Raji (cell line): Measurements from ENCODE around the gene KRTAP4-7.
"Not testable (repeated sequence)": the region's sequence is repeated elsewhere in the genome, so short reads cannot be mapped to it uniquely, and the experiment has no call there.

Experiments
- POLR2A ChIP-seq: IDR thresholded peaks from 2 replicates; pipeline ENCODE4 v1.6.1; 2011; ENCODE audit warnings: low read depth, low read length, control low read depth; ENCODE audit not compliant: insufficient read depth

KRTAP4-7 gene

DNA sequence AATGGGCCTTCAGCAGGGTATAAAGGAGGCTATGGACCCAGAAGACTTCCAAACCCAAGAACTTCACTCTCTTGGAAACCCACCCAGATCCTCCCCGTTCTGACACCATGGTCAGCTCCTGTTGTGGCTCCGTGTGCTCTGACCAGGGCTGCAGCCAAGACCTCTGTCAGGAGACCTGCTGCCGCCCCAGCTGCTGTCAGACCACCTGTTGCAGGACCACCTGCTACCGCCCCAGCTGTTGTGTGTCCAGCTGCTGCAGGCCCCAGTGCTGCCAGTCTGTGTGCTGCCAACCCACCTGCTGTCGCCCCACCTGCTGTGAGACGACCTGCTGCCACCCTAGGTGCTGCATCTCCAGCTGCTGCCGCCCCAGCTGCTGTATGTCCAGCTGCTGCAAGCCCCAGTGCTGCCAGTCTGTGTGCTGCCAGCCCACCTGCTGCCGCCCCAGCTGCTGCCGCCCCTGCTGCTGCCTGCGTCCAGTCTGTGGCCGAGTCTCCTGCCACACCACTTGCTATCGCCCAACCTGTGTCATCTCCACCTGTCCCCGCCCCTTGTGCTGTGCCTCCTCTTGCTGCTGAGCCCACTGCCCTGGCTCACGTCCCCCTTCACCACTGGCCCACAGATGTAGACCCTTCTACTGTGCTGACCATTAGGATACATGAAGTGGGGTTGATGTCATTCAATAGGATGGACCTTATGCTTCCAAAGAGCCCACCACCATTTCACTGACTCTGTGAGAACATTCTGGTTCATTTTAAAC is at the start of gene KRTAP4-7:
KRTAP4-7 (plus strand) TSS at position 51 of the 757 bp plus-strand sequence; CDS start at position 108, 57 bp downstream.
- TF ChIP-seq POLR2A = not testable (repeated sequence)

DNA sequence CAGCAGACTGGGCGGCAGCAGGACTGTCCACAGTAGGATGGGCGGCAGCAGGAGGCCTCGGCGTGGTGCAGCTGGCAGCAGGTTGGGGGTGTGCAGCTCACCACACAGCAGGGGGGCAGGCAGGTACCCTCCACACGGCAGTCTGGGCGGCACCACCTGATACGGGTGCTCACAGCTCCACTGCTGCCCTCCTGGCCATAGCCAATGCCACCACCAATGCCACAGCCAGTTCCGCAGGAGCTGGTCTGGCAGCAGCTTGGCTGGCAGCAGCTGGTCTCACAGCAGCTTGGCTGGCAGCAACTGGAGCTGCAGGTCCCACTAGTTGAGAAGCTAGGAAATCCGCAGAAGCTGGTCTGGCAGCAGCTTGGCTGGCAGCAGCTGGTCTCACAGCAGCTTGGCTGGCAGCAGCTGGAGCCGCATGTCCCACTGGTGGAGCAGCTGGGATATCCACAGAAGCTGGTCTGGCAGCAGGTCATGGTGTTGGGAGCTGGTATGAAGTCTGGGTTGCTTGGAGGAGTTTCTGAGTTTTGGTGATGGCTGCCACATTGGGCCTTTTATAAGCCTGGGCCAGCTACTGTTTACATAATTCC is 49.5 kb upstream of the KRTAP4-7 start, which contains the start of gene KRTAP1-3:
KRTAP1-3 (minus strand) TSS at position 529 of the 590 bp plus-strand sequence; CDS start at position 476, 53 bp downstream.
- not testable (repeated sequence) for TF ChIP-seq POLR2A

DNA sequence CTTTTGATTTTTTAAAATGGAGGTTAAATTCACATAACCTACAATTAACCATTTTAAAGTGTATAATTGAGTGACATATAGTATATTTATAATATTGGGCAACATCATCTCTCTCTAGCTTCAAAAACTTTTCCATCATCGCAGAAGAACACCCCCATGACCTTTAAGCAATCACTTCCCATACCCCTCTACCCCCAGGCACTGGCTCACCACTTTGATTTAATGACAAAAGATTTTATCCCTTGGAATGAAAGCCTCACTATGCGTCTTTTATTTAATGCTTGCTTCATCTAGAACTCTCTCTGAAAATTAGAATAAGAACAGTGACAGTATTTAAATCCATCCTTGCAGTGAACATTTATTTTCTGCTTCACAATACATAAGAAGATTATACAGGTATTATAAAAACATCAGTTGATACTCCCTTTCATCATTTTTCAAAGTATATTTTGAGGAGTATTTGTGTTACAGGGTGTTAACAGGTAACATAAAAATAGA is 46.0 kb upstream of the KRTAP4-7 start:
- TF ChIP-seq POLR2A = no peak

DNA sequence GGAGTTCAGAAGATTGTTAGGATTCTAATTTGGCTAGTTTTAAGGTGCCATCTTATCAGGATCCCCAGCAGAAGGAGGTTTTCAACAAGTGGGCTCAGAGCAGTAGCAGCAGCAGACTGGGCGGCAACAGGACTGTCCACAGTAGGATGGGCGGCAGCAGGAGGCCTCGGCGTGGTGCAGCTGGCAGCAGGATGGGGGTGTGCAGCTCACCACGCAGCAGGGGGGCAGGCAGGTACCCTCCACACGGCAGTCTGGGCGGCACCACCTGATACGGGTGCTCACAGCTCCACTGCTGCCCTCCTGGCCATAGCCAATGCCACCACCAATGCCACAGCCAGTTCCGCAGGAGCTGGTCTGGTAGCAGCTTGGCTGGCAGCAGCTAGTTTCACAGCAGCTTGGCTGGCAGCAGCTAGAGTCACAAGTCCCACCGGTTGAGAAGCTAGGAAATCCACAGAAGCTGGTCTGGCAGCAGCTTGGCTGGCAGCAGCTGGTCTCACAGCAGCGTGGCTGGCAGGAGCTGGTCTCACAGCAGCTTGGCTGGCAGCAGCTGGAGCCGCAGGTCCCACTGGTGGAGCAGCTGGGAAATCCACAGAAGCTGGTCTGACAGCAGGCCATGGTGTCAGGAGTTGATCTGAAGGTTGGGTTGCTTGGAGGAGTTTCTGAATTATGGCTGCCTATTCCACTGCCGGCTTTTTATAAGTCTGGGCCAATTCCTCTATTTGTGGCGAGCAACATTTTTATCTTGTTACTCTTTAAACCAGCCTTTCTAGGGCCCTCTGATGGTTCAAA is 43.0 kb upstream of the KRTAP4-7 start, which contains the start of gene KRTAP1-1:
KRTAP1-1 (minus strand) TSS at position 668 of the 789 bp plus-strand sequence; CDS start at position 615, 53 bp downstream.
- TF ChIP-seq POLR2A = not testable (repeated sequence)

DNA sequence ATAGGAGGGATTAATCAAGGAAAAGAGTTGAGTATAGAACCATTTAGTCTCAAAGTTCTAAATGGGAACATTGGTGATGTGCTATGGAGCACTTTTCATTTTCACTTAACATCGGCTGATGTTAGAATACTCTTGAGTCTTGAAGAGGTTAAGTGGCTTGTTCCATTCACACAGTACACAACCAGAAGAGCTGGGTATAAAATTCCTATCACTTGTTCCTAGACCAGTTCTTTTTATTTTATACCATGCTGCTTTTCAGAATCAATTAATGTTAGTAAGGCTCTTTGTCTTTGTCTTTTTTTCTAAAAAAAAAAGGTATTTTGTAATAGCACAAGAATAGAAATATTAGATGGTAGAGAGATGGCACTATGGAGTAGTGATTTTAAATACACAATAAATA is 41.0 kb upstream of the KRTAP4-7 start:
- no peak for TF ChIP-seq POLR2A

DNA sequence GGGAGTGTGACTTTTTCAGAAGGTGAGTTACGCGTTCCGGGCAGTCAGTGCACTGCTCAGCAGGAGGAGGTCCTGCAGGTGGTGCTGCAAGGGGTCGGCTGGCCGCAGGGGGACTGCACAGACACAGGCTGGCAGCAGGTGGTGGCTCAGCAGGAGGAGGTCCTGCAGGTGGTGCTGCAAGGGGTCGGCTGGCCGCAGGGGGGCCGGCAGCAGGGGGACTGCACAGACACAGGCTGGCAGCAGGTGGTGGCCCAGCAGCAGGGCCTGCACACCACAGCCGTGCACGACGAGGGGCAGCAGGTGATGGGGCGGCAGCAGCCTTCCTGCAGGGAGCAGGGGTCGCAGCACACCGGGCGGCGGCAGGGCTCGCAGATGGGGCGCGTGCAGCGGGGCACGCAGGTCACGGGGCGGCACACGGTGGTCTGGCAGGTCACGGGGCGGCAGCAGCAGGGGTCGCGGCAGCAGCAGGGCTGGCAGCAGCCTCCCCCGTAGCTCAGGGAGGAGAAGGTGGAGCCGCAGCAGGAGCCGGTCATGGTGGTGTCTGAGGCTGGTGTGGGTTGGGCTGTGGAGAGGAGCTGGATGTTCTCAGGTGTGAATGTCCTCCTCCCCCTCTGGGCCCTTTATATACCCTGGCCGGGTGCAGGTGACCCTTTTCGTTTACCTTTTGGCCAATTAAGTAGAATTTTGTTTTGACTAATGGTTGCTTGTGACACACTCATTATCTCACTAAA is 37.0 kb upstream of the KRTAP4-7 start, which contains the start of gene KRTAP2-1:
KRTAP2-1 (minus strand) TSS at position 582 of the 731 bp plus-strand sequence; CDS start at position 533, 49 bp downstream.
- TF ChIP-seq POLR2A = not testable (repeated sequence)

DNA sequence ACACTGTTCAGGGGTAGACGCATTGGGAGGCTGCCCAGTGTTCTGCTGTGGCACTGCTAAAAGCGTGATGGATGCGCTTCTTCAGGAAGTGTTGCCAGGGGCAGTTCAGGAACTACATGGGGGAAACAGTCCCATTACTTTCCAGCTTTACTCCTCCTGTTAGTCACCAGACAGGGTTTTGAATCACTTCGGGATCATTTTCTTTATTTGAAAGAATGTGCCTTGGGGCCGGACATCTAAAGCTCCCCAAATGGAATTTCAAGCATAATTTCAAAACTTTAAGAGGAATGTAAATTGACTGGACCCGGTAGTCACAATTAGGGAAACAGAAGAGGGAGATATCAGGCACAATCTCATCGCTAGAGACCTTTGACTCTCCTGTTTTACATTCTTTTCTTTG is 35.5 kb upstream of the KRTAP4-7 start:
- TF ChIP-seq POLR2A = no peak

DNA sequence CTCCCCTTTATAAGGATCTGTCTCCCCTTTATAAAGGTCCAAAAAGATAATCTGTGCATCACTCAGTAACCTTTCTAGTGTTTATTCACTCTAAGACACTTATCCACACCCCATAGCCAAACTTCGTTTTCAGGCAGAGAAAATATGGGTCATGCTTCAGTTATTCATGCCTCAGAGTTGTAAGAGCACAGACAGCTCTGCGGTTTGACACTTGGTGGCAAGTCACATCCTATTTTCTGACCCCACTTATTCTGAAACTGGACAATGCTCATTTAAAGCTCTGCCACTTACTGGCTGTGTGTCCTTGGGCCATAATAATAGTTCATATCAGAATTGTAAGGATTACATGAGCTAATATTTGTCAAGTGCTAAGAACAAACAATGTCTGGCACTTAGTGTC is 34.8 kb upstream of the KRTAP4-7 start:
- no peak for TF ChIP-seq POLR2A

DNA sequence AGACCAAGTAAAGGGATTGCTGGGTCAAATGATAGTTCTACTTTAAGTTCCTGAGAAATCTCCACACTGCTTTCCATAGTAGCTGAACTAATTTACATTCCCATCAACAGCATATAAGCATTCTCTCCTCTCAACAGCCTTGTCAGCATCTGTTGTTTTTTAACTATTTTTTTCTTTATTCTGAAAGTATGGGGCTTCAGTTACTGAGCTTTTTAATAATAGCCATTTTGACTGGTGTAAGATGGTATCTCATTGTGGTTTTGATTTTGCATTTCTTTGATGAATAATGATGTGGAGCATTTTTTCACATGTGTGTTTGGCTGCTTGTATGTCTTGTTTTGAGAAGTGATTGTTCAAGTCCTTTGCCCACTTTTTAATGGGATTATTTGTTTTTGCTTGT is 31.4 kb upstream of the KRTAP4-7 start:
- no peak for TF ChIP-seq POLR2A

DNA sequence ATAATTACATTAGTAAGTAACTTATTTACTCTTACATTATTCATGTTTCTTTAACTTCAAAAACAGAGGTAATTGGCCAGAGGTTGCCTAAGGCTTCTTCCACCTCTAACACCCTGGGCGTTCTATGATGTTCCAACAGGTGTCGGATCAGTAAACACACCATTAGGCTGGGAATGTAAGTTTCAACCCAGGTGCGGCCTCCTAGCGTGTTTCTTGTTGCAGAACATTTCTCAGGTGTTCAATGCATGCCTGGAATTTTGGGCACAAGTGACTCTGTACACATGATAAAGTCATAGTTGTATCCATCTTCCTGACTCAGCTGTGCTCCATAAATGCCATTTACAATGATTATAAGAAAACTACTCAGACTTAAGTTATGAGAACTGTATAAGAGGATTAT is 29.9 kb upstream of the KRTAP4-7 start:
- TF ChIP-seq POLR2A = no peak

DNA sequence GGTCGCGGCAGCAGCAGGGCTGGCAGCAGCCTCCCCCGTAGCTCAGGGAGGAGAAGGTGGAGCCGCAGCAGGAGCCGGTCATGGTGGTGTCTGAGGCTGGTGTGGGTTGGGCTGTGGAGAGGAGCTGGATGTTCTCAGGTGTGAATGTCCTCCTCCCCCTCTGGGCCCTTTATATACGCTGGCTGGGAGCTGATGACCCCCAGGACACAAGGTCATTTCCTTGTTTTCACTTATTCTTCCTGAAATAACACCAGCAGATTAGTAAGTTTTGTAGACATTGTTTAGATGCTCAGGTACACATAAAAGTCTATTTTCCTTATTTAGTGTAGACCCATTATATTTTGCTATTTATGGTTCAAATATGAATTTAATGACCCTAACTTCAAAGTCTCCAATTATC is 28.8 kb upstream of the KRTAP4-7 start, which contains the start of gene KRTAP2-2:
KRTAP2-2 (minus strand) TSS at position 101 of the 400 bp plus-strand sequence; CDS start at position 82, 19 bp downstream.
- not testable (repeated sequence) for TF ChIP-seq POLR2A

DNA sequence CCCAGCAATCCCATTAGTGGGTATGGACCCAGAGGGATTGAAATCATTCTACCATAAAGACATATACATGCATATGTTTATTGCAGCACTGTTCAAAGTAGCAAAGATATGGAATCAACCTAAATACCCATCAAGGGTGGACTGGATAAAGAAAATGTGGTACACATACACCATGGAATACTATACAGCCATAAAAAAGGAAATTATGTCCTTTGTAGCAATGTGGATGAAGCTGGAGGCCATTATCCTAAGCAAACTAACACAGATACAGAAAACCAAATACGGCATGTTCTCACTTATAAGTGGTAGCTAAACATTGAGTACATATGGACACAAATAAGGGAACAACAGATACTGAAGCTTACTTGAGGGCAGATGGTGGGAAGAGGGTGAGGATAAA is 26.4 kb upstream of the KRTAP4-7 start:
- TF ChIP-seq POLR2A = no peak

DNA sequence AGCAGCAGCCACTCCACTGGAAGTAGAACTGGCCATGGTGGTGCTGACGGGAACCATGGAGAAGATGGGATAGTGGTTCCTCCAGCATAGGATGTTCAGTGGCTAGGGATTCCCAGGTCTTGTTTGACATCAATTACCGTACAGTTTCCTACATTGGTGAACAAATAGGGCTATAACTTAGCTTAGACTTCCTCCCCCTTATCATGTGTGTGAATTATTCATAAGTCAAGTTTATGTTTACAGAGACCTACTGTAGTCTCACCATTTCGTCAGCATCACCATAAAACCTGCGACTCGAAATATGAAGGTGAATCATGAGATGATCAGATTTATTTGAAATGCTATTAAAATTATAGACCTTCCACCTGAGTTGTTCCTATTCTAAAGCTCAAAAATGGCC is 25.2 kb upstream of the KRTAP4-7 start:
- TF ChIP-seq POLR2A = no peak

DNA sequence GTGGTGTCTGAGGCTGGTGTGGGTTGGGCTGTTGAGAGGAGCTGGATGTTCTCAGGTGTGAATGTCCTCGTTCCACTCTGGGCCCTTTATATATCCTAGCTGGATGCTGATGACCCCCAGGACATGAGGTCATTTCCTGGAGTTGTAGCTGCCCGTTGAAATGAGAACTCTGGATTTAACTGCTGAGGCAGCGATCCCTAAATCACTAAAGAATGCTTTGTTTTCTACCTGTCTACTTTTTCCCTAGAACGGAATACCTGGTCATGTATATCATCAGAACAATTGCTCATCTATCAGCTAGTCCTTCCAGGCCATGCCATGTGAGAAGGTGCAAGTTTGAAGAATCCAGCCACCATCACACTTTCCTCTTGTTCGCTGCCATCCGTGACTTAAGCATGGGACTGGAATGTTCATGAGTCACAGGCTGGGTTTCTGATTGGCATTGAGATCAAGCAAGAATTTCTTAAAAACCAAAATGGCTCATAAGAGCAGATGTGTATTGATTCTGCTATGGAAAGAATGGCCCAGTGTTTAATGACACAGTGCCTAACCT is 23.8 kb upstream of the KRTAP4-7 start, which contains the start of gene KRTAP2-3:
KRTAP2-3 (minus strand) TSS at position 63 of the 553 bp plus-strand sequence. CDS start 64 bp downstream, outside the sequence.
- no peak for TF ChIP-seq POLR2A
